Measurements from ENCODE around the gene KLHL33.

DNA sequence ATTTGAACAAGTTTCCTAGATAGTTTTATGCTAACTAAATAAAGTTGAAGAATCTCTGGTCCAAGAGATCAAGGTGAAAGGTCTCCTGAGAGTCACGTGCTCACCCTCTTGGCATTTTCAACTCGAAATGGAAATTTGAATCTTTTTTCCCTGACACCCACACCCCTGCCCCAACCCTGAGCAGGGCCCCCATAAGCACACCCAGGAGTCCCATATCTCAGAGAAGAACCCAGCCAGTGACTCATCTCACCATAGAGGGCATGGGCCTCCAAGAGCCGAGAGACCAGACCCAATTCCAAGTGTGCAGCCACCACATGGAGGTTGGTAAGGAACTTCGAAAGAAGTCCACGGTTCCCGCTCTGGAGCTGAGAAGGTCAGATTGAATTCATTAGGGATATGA, 55.3 kb downstream of the KLHL33 start:
- TF ChIP-seq, protein P1, sequence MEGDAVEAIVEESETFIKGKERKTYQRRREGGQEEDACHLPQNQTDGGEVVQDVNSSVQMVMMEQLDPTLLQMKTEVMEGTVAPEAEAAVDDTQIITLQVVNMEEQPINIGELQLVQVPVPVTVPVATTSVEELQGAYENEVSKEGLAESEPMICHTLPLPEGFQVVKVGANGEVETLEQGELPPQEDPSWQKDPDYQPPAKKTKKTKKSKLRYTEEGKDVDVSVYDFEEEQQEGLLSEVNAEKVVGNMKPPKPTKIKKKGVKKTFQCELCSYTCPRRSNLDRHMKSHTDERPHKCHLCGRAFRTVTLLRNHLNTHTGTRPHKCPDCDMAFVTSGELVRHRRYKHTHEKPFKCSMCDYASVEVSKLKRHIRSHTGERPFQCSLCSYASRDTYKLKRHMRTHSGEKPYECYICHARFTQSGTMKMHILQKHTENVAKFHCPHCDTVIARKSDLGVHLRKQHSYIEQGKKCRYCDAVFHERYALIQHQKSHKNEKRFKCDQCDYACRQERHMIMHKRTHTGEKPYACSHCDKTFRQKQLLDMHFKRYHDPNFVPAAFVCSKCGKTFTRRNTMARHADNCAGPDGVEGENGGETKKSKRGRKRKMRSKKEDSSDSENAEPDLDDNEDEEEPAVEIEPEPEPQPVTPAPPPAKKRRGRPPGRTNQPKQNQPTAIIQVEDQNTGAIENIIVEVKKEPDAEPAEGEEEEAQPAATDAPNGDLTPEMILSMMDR (IDR thresholded peaks at IDR 0.05): no peak
- no peak for TF ChIP-seq POLR2AphosphoS5 (IDR thresholded peaks at IDR 0.05; ENCODE audit: low read depth, low read length)
- TF ChIP-seq, protein P2, sequence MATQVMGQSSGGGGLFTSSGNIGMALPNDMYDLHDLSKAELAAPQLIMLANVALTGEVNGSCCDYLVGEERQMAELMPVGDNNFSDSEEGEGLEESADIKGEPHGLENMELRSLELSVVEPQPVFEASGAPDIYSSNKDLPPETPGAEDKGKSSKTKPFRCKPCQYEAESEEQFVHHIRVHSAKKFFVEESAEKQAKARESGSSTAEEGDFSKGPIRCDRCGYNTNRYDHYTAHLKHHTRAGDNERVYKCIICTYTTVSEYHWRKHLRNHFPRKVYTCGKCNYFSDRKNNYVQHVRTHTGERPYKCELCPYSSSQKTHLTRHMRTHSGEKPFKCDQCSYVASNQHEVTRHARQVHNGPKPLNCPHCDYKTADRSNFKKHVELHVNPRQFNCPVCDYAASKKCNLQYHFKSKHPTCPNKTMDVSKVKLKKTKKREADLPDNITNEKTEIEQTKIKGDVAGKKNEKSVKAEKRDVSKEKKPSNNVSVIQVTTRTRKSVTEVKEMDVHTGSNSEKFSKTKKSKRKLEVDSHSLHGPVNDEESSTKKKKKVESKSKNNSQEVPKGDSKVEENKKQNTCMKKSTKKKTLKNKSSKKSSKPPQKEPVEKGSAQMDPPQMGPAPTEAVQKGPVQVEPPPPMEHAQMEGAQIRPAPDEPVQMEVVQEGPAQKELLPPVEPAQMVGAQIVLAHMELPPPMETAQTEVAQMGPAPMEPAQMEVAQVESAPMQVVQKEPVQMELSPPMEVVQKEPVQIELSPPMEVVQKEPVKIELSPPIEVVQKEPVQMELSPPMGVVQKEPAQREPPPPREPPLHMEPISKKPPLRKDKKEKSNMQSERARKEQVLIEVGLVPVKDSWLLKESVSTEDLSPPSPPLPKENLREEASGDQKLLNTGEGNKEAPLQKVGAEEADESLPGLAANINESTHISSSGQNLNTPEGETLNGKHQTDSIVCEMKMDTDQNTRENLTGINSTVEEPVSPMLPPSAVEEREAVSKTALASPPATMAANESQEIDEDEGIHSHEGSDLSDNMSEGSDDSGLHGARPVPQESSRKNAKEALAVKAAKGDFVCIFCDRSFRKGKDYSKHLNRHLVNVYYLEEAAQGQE (IDR thresholded peaks at IDR 0.05; ENCODE audit: insufficient read depth in 1 of 2, low read depth in 2 of 2, low read length in 1 of 2): no peak

All from Panc1 (cell line).